ENCODE results near the gene CTNNA2.

CTNNA2 gene

GRCh38 chr2:80501874-80502624 lies 989.2 kb downstream of the CTNNA2 start:
- DNase-seq (ENCODE audit: low spot score): no peak

- no peak for DNase-seq (ENCODE audit: low spot score)
These were observed 993.7 kb downstream of the CTNNA2 start for GRCh38 chr2:80506563-80506962.

GRCh38 chr2:80510716-80511115 lies 997.9 kb downstream of the CTNNA2 start:
- no peak for DNase-seq (ENCODE audit: low spot score)

- DNase-seq (ENCODE audit: low spot score): no peak
These were observed 1003.1 kb downstream of the CTNNA2 start for GRCh38 chr2:80515964-80516363.

DNA sequence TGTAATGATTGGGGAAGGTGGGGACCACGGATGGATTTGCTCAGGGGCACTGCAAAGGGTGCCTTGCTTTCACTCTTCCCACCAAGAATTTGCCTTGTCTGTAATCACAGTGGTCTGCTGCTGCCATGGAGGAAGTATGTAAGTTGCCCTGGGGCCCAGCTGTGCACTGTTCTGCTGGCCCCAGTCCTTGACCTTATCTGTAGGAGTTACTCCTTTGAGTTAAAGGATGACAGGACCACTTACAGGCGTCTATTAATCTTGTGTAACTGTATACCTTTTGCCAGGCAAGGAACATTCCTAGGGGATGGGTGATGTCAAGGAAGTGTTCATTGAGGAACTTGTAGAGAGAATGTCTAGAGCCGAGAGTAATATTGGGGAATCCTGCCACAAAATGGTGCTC lies 1004.5 kb downstream of the CTNNA2 start:
- DNase-seq (ENCODE audit: low spot score): no peak

GRCh38 chr2:80519121-80519643 lies 1006.3 kb downstream of the CTNNA2 start:
- DNase-seq (ENCODE audit: low spot score): no peak

GRCh38 chr2:80519699-80520291 lies 1006.9 kb downstream of the CTNNA2 start:
- DNase-seq (ENCODE audit: low spot score): no peak

DNA sequence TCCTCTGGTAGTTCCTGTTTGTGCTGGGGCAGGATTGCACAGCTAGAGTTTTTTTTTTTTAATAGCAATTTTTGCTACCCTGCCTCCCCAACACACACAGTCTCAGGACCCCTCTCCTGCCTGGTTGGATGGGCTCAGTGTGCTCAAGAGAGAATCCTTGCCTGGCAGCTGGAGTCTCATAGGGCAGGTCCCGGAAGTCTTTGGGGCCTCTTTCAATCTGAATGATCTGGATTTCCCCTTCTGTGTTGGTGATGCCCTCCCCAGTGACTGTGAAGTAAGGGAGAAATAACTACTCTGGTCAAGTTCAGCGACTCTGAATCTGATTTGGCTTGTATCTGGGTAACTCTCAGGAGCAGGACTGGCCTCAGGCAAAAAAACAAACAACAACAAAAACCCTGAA lies 1012.3 kb downstream of the CTNNA2 start:
- DNase-seq (ENCODE audit: low spot score): no peak

DNA sequence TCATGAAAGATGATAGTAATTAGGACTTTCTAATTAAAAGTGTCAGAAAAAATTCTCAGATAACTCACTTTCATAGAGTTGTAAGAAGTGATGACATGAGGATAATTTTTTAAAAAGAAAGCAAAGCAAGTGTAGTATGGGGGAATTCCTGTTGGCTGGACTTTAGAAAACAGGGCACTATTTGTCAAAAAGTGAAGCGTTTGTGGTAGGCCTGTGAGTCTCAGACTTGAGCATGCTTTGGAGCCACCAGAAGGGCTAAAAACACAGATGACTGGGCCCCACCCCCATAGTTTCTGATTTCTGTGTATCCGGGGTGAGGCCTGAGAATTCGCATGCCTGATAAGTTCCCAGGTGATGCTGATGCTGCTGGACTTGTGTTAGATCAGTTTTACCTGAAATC lies 1014.3 kb downstream of the CTNNA2 start:
- no peak for DNase-seq (ENCODE audit: low spot score)

DNA sequence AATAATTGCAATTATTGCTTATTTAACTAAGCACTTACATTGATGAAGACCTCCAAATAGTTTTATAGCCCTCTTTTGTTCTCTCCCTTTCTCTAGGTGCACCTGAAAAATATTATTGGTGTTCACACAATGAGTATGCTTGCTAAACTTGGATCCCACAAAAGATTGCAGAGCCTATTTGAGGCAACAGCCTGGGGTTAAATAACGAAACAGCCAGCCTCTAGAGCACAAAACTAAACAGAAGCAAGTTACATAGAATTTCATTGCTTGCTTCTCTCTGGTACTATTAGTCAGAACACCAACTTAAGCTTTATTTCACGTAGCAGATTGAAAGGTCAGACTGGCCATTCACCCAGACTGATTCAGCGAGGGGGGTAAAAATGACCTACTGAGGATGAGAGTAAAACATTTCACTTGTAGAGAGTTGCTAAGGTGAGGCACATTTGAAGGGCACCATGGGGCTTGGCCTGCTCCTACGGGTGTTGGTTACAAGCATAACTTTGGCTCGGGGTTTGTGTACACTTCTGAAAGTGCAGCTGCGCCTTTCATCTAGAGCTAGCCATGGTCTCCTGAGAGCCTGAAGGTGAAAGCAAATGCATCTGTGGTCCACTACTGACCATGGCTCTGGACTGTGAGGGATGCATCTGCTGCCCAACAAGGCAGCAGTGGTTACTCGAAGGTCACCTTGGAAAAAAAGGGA lies 1016.8 kb downstream of the CTNNA2 start:
- DNase-seq (ENCODE audit: low spot score): no peak

GRCh38 chr2:80530442-80531064 lies 1017.7 kb downstream of the CTNNA2 start:
- DNase-seq (ENCODE audit: low spot score): no peak

DNA sequence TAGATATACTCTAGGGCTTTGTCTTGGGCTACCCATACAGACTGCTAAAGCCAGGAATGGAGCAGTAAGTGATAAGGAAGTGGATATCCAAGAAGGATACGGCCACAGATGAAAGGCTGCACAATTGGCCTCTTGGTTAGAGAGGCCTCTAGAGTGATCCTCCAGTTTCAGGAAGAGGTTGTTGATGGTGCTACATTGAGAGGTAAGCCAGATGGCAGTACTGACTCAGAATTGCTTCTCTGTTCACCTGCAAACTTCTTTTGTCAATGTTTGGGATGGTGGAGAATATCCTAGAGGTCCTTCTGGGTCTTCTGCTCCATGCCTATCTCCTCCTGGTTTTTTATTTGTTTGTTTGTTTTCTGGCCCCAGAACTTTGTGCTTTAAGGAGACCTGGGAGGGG lies 1018.5 kb downstream of the CTNNA2 start:
- DNase-seq (ENCODE audit: low spot score): no peak

- DNase-seq (ENCODE audit: low spot score): no peak
These were observed 1032.8 kb downstream of the CTNNA2 start for GRCh38 chr2:80545420-80546210.

- no peak for DNase-seq (ENCODE audit: low spot score)
These were observed 1033.9 kb downstream of the CTNNA2 start for GRCh38 chr2:80546766-80547165.

DNA sequence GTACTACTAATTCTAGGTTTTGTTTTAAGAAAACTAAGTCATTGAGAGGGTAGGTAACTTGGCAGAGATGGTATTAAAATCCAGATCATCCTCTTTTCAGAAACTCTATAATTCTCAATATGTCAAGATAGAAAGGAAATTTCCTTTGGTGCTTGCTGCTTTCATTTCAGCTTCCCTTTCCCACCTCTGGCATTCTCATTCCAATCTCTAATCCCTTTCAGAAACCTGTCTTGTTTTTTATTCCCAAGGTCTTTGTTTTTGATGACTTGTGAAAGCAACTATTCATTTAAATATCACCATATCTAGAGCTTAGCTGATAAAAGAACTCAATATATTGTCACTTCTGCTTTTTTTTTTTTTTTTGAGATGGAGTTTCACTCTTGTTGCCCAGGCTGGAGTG lies 1034.5 kb downstream of the CTNNA2 start:
- DNase-seq (ENCODE audit: low spot score): no peak

DNA sequence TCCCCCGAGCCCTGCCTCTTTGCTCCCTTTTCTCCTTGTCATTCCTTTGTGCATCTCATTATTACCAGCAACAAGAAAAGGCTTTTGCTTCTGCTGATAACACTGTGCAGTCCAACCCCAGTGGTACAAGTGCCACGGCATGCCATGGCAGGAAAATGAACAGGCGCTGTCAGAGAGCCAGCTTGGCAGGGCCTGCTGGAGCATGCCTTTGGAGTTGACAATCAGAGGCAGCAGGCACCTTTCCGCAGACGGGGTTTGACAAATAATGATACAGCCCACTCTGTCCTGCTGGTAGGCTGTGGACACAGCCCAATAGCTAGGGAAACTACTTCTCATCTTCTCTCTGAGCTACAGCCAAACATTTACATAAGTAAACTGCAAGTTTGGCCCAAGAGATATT lies 1035.6 kb downstream of the CTNNA2 start:
- DNase-seq (ENCODE audit: low spot score): no peak

DNA sequence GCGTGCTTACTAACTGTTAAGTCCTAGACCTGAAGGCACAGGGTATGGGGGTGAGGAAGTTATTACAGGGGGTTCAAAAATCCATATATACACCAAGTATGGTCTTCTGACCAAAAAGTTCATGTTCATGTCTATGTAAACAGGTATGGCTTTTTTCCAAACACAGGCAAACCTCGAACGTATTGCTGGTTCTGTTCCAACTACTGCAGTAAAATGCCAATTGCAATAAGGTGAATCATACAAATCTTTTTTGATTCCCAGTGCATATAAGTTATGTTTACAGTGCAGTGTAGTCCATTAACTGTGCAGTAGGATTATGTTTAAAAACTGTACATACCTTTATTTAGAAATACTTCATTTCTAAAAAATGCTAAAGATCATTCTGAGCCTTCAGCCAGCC lies 1037.0 kb downstream of the CTNNA2 start:
- DNase-seq (ENCODE audit: low spot score): no peak

- no peak for DNase-seq (ENCODE audit: low spot score)
These were observed 1047.5 kb downstream of the CTNNA2 start for GRCh38 chr2:80560326-80560725.

GRCh38 chr2:80568011-80568410 lies 1055.2 kb downstream of the CTNNA2 start:
- no peak for DNase-seq (ENCODE audit: low spot score)

GRCh38 chr2:80573167-80573566 lies 1060.3 kb downstream of the CTNNA2 start:
- DNase-seq (ENCODE audit: low spot score): no peak

DNA sequence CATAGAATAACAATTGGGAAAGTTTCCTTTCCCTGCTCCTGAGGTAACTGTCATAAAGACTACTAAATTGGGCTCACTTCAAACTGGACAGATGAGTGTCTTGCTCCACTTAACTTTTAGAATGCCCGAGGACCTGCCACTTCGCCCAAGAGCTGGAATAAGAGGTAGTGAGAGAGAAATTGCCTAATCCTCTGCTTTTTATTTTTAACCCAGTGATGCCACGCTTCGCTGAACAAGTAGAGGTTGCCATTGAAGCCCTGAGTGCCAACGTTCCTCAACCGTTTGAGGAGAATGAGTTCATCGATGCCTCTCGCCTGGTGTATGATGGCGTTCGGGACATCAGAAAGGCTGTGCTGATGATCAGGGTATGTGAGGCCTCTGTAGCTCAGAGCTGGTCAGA lies 1061.1 kb downstream of the CTNNA2 start:
- DNase-seq (ENCODE audit: low spot score): no peak

DNA sequence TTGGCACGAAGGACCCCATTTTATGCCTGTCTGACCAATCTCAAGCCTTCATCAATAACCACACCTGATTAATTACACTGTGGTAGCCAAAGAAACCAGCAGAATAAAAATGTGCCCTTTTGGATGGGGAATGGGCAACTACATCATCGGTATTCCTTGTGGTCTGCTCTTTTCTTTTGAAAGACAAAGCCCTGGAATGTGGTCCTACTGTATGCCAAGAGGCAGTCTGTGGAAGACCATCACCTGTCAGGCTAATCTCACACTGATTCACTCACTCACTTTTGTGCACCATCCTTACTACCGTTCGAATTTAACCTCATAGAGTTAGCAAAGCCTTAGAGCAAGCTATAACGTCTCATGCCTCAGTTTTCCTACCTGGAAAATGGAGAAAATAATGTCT lies 1066.9 kb downstream of the CTNNA2 start:
- no peak for DNase-seq (ENCODE audit: low spot score)

All from ecto neural progenitor cell (in vitro differentiated cells).